ENCODE measurements around the gene SHMT1.
"Not testable (repeated sequence)": the region's sequence is repeated elsewhere in the genome, so short reads cannot be mapped to it uniquely, and the experiment has no call there.

Gene SHMT1

DNA sequence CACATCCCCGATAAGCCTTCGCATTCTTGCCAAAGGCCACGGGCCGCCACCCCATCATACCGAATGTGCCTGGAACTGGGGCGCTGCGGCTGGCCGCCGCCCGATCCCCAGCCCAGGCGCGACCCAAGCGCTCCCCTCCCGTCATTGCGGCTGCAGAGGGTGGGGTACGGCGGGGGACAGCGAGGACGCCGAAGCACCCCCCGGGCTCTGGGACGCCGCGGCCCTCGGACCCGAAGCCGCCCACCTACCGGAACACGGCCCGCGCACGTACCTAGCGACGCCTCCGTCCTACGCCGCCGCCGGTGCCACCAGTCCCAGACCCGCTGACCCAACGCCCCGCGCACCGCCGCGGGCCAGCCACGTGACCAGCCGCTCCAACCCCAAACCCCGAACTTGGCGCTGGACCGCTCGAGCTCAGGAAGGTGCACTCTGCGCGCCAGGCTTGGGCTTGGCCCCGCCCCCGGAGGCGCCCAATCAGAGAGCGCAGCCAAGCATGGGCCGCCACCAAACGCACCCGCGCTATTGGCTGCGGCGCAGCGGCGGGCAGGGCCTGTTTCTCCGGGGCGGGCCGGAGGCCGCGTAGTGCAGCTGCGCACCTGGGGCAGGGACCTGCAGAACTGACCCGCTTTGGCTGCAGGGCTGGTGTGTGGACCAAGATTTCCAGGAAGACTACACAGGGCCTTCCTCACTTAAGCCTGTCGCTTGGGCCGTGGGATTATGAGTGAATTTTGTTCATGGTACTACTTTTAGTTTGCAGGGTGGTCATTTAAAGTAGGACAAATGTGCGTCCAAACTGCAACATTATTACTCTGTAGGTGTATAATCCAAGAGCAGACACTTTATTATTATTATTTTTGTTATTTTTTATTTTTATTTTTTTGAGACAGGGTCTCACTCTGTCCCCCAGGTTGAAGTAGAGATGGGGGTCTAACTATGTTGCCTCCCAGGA is at the start of gene SHMT1:
Gene SHMT1 (minus strand): TSS at position 450 of the 949 bp plus-strand sequence. CDS start 7,569 bp downstream, outside the sequence.
- DNase-seq (ENCODE audit: low read depth in 2 of 2): peak; percentile 89 to 93

DNA sequence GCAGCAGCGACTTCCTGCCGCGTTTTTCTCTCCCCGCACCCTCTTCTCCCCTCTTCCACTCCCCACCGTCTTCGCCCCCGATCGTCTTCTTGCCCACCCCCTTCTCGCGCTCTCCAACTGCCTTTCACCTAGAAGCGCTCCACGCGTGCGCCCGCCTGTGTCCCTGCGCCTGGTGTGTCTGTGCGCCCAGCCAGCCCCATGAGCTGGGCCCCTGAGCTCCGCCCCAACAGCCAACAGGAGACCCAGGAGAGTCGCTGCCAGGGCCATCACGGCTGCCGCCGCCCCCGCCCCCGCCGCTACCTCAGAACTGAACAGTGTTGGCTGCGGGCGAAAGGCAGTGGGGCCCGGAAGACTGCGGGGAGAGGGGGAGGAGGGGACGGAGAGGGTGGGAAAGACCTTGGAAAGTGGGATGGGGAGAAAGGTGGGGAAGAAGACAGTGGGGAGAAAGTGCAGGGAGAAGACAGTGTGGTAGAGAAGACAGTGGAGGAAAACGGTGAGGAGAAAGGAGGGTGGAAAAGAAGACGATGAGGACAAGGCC is 48.7 kb upstream of the SHMT1 start:
- DNase-seq (ENCODE audit: low read depth in 2 of 2): not testable (repeated sequence)

DNA sequence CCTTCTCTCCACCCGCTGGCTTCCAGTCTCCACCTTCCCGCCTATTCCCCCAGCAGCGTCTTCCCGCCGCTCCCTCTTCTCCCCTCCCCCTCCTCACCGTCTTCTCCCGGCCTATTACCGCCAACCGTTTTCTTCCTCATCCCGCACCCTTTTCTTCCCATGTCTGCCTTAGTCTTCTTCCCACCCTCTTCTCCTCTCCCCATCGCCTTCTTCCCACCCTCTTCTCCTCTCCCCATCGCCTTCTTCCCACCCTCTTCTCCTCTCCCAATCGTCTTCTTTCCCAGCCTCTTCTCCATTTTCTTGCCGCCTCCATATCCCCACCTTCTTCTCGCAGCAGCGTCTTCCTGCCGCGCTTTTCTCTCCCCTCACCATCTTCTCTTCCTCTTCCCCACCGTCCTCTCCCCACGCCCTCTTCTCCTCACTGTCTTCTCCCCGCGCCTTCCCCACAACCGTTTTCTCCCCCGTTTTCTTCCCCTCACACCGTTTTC is 48.1 kb upstream of the SHMT1 start:
- DNase-seq (ENCODE audit: low read depth in 2 of 2): peak in 1 of 2 donors; percentile 5

DNA sequence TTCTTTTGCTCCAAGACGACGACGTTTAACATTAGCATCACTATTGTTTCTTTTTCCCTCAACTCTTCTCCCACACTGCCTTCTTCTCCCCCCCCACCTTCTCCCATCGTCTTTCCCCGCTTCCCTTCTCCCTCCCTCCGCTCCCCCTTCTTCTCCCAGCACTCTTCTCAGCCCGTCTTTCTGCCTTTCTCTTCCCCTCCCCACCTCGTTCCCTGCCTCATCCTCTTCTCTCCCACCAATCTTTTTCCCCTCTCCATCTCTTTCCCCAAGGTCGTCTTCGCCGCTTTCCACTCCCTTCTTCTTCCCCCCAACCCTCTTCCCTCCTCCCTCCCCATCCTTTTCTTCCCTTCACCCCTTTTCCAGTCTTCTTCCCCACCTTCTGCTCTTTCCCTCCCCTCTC is 47.4 kb upstream of the SHMT1 start:
- not testable (repeated sequence) for DNase-seq (ENCODE audit: low read depth in 2 of 2)

DNA sequence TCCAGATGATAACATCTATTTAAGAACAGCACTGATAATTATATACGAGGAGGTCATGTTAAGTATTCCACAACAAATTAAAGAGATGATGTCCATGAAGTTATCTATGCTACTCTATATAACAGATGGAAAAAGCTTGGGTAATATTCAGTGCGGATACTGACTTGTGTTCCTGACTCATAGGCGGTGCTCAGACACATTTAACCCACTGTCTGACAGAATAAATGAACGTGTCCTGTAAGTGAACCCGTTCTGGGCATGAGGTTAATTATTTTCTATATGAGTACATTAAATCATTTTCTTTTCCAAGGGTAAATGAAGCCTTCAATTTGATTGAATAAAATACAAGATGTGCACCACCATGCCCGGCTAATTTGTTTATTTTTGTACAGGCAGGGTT is 46.0 kb upstream of the SHMT1 start:
- DNase-seq (ENCODE audit: low read depth in 2 of 2): not testable (repeated sequence)

DNA sequence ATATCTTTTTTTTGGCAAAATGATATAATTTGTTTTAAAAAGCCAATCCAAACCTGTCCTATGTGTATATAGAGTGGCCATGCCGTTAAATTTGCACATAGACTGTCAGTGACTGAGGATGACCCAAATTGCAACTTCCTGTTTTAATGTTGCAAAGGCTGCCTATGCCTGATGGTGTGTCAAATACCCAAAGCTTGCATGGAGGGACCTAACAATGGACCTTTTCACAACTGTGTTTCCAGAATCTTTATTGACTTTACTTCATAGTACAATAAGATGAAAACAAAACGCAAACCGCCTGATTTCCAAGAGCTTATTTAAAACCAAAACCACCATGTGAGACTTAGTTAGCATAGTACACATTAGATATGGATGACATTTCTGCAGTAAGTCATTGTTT is 45.6 kb upstream of the SHMT1 start:
- DNase-seq (ENCODE audit: low read depth in 2 of 2): not testable (repeated sequence)

DNA sequence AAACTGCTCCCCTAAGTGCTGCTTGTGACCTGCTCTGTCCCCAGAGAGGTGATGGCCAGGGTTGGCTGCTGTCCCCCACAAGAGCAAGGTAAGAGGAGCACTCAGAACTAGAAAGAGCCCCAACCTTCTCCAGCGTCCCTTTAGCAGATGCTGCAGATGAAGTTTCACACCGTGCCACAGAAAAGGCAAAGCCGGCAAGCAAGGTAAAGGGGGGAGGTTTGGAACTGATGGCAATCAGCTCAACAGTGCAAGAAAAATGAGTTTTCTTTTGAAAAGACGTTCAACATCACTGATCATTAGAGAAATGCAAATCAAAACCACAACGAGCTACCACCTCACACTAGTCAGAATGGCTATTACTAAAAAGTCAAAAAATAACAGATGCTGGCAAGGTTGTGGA is 40.3 kb upstream of the SHMT1 start:
- not testable (repeated sequence) for DNase-seq (ENCODE audit: low read depth in 2 of 2)

DNA sequence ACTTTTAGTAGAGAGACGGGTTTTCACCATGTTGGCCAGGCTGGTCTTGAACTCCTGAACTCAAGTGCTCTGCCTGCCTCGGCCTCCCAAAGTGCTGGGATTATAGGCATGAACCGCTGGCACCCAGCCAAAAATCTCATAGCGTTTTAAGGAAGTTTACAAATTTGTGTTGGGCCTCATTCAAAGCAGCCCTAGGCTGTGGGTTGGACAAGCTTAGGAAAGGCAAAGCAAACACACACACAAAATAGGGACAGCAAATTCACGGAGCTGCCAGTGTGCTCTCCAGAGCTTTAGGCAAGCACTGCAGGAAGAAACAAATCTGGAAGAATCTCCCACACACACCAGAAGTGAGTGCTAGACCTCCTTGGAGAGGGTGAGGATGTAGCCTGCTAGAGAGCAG is 39.8 kb upstream of the SHMT1 start:
- DNase-seq (ENCODE audit: low read depth in 2 of 2): not testable (repeated sequence)

DNA sequence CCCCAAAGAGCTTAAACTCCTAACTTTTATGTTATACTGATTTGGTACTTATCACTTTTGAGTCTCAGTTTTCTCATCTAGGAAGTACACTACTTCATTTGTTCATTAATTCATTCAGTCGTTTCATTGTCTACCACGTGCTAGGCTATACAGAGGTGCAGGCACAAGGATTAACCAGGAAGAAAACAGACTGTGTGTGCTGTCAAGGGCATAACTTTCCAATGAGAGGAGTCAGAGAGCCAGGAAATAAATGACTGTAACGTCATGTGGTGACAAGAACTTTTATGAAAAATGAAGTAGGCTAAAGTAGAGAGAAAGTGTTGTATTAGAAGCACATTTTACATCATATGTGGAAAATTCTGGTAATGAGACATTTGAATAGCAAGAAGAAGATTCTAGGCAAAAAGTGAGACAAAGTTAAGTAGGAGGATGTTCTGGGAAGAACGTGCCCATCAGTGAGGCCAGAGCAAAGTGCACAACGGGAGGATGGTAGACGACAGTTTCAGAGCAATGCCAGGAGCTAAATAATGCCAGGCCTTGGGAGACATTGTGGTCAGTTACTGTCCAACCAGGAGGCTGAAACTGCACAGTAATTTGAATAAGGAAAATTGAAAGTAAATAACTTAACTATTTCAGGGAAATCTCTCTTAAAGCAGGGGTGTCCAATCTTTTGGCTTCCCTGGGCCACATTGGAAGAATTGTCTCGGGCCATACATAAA is 38.7 kb upstream of the SHMT1 start:
- not testable (repeated sequence) for DNase-seq (ENCODE audit: low read depth in 2 of 2)

DNA sequence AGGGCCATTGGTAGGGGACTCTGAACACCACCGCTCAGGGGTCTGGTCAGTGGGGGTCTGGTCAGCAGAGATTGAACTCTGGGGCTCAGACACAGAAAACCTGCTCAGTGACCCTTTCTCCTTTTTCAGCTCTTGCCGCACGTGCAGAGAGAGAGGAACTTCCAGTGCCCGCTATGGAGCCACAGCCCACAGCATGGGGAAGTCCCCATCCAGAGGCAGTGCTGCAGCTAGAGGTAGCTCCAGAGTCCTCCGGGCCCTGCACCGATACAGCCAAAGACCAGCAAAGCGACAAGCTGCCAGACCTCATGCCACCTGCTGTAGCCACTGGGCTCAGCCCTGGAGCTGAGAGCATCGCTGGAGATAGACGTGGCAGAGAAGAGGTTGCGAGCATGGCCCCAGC is 25.4 kb upstream of the SHMT1 start:
- not testable (repeated sequence) for DNase-seq (ENCODE audit: low read depth in 2 of 2)

DNA sequence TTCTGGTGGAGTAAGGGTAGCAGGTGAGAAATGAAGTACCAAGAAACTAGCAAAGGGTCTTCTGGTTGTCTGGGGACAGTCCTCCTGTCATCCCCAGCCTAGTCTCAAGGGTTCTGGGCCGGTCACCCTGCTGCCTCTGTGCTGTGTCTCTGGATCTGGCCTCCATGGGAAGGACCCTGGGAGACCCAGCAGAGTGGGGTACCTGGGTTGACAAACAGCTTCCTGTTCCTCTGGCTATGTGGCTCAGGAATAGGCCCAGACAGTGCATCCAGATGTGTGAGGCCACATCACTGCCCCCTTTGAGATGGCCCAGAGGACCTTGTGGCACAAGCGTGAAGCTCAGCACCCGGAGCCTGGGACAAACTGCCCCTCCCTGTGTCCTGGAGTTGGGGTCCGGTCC is 24.9 kb upstream of the SHMT1 start:
- not testable (repeated sequence) for DNase-seq (ENCODE audit: low read depth in 2 of 2)

DNA sequence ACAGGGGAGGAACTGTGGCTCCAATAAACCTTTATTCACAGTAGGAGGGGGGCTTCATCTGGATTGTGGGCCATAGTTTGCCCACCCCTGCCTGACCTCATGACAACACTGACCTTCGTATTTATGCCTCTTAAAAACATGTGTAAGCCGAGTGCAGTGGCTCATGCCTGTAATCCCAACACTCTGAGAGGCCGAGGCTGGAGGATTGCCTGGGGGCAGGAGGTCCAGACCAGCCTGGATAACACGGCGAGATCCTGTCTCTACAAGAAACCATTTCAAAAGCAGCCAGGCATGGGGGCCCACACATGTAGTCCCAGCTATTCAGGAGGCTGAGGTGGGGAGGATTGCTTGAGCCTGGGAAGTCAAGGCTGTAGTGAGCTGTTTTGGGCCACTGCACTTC is 24.2 kb upstream of the SHMT1 start:
- not testable (repeated sequence) for DNase-seq (ENCODE audit: low read depth in 2 of 2)

DNA sequence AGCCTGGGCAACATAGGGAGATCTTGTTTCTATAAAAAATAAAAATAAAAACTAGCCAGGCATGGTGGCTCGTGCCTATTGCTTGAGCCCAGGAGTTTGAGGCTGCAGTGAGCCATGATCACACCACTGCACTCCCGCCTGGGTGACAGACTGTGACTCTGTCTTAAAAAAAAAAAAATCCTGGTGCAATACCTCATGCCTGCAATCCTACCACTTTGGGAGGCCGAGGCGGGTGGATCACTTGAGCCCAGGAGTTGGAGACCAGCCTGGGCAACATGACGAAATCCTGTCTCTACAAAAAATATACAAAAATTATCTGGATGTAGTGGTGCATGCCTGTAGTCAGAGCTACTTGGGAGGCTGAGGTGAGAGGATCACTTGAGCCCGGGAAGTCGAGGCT is 20.9 kb upstream of the SHMT1 start:
- DNase-seq (ENCODE audit: low read depth in 2 of 2): not testable (repeated sequence)

DNA sequence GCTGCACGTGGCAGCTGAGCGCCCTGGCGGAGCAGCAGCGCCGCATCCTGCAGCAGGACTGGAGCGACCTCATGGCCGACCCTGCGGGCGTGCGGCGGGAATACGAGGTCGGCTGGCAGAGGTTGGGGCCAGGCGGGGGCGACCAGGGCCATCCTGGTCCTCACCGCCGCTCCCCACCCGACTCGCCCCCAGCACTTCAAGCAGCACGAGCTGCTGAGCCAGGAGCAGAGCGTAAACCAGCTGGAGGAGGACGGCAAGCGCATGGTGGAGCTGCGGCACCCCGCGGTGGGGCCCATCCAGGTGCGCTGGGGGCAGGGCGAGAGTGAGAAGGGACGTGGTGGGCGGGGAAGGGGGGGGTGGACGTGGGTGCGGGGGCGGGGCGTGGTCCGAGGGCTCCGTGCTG is 19.7 kb upstream of the SHMT1 start:
- not testable (repeated sequence) for DNase-seq (ENCODE audit: low read depth in 2 of 2)

DNA sequence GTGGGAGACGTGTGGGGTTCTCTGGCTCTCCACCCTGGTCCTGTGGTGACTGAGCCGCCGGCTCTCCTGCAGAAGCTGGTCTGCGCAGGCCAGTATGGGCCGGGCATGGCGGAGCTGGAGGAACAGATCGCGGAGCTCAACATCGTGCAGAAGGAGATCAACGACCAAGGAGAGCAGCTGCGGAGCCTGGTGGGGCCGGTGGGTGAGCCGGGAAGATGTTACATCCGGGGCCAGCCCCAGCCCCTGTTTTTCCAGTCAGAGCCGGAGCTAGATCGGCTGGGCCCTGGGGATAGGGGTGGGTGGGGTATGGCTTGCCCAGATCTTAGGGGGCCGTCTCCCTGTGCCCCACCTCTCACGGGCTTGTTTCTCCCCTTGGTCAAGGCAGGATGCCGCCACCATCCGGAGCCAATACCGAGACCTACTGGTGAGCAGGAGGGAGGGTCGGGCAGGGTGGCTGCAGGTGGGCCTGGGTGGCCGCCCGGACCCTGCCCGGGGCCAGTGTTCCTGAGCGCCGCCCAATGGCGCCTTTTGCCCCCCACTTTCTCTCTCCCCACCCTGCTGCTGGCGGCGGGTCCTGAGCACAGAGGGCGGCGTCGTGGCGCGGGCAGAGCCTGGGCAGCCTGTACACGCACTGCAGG is 19.2 kb upstream of the SHMT1 start:
- no peak for DNase-seq (ENCODE audit: low read depth in 2 of 2)

DNA sequence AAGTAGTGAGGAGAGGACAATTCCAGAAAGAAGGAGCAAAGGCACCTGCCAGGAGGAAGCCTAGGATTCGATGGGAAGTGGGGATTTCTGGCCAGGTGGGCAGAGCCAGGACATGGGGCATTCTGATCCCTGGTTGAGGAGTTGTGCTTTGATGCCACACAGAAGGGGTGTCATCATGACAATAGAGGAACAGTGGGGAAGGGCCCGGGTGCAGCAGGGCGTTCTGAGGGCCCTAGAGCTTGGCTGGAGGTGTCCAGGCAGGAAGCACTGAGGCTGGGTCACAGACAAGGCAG is 18.5 kb upstream of the SHMT1 start:
- DNase-seq (ENCODE audit: low read depth in 2 of 2): no peak

DNA sequence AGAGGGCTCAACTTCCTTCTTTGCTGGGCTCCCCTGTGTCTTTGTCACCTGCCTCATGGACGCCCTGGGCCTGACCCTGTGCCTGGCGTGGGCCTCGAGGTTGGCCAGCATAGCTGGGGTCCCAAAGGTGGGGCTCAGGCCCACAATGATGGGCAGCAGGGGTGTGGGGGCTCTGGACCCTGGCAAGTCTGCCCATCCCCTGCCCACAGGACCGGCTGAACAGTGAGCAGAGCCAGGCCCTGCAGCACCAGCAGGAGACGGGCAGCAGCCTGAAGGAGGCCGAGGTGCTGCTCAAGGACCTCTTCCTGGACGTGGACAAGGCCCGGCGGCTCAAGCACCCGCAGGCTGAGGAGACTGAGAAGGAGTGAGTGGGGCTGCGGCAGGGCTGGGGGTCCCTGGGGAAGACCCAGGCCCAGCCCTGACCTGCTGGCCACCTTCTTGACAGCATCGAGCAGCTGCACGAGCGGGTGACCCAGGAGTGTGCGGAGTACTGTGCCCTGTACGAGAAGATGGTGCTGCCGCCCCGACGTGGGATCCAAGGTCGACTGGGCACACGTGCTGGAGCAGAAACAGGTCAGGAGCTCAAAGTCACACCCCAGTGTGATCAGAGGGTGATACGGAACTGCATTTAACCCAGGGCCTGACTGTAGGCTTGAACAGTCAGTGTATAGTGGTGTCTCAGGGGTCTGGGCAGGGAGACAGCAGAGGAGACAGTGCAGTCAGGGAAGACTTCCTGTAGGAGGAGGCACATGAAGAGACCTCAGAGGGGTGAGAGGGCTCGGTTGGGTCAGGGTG is 18.0 kb upstream of the SHMT1 start:
- no peak for DNase-seq (ENCODE audit: low read depth in 2 of 2)

DNA sequence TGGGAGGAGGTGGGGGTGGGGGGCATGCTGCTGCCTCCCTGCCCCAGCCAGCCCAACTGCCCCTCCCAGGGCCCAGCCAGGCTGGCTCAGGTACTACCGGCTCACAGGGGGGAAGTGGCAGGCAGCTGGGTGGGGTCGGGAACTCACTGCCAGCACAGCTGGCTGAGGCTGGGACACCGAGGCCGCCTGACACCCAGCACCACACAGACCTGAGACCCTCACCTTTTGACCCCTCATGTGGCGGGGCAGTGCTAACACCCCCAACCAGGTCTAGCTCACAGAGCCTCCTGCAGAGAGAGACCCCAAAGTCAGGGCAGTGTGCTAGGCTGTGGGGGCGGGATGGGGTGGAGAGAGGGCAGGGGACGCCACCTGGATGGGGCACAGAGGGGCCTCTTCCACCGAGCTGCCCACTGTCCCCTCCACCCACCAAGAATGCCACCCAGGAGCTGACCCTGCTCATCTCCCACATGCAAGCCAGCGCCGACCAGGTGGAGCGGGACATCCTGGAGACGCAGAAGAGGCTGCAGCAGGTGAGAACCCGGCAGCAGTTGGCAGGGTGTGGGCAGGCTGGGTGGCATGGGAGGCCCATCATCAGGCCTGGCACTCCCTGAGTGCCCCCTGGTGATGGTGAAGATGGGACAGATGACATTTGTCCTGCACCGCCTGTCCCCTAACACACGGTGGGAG is 17.3 kb upstream of the SHMT1 start:
- DNase-seq (ENCODE audit: low read depth in 2 of 2): no peak

DNA sequence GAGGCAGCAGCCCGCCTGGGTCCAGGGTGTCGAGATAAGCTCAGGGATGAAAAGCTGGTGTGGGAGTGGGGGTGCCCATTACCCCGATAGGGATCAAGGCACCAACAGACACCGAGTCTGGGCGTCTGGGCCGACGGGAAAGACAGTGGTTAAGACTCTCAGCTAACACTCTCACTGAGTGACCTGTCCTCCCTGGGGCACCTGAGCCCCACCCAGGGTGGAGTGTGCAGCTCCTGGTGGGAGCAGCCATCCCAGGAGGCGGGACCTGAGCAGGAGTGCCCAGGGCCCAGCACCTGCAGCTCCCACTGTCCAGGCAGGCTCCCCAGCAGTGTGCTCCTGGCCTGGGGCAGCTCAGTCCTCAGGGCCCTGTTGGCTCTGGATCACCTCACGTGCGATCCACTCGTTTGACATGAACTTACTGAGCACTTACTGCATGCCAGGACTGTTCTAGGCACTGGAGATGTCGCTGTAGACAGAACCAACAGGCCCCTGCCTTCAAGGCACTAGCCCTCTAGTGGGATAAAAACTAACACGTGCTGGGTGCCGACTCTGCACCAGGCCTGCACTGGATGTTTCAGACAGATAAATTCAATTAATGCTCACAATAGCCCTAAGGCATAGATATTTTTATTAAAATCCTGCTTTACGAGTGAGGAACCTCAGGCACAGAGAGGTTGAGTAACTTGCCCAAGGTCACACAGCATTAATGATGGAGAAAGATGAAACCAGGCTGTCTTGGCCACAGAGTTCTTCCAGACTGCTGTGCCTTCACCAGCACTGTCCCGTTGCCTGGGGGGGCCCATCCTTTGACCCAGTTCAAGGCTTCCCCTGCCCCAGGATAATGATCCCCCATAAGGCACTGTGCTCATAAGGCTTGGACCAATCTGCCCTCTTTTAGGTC is 16.1 kb upstream of the SHMT1 start:
- DNase-seq (ENCODE audit: low read depth in 2 of 2): no peak

DNA sequence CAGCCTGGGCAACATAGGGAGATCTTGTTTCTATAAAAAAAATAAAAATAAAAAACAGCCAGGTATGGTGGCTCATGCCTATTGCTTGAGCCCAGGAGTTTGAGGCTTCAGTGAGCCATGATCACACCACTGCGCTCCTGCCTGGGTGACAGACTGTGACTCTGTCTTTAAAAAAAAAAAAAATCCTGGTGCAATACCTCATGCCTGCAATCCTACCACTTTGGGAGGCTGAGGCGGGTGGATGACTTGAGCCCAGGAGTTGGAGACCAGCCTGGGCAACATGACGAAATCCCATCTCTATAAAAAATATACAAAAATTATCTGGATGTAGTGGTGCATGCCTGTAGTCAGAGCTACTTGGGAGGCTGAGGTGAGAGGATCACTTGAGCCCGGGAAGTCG is 15.3 kb upstream of the SHMT1 start:
- not testable (repeated sequence) for DNase-seq (ENCODE audit: low read depth in 2 of 2)

Measured in stimulated activated CD8-positive, alpha-beta memory T cell treated with anti-CD3 and anti-CD28 coated beads, Interleukin-2, amount 100 ng/mL, for 48 hours (primary cell).